22Rv1 (cell line): ENCODE measurements around the gene TRPM3.

Experiments
- H3K27ac ChIP-seq: fragments of 450-650 bp; 2 replicates; pipeline ENCODE4 v1.5.1; 2017
- CTCF ChIP-seq: fragments of 450-650 bp; IDR thresholded peaks from 2 replicates; pipeline ENCODE4 v1.5.1; 2017; ENCODE audit warnings: mild to moderate bottlenecking
- ZFX ChIP-seq: fragments of 450-650 bp; IDR thresholded peaks from 2 replicates; pipeline ENCODE4 v1.6.1; 2017; ENCODE audit warnings: antibody characterized with exemption, borderline replicate concordance

TRPM3 gene

GRCh38 chr9:70805949-70806348 is 315.5 kb downstream of the TRPM3 start:
- H3K27ac ChIP-seq, result no peak overlapping the region
- TF ChIP-seq ZFX (no peak), CTCF (no peak)

GRCh38 chr9:70802758-70803436 is 318.5 kb downstream of the TRPM3 start:
- no peak overlapping the region for H3K27ac ChIP-seq
- no peak for TF ChIP-seq ZFX
- TF ChIP-seq CTCF, result no peak

- TF ChIP-seq CTCF, result no peak
- TF ChIP-seq ZFX, result no peak
- no peak overlapping the region for H3K27ac ChIP-seq
Measured at GRCh38 chr9:70802206-70802605, 319.2 kb downstream of the TRPM3 start.

GRCh38 chr9:70801181-70801829 is 320.1 kb downstream of the TRPM3 start:
- H3K27ac ChIP-seq, result no peak overlapping the region
- no peak for TF ChIP-seq ZFX
- TF ChIP-seq CTCF, result no peak

- TF ChIP-seq ZFX, result no peak
- no peak for TF ChIP-seq CTCF
- H3K27ac ChIP-seq, result no peak overlapping the region
Measured at GRCh38 chr9:70798018-70798417, 323.4 kb downstream of the TRPM3 start.

- TF ChIP-seq CTCF (no peak), ZFX (no peak)
- no peak overlapping the region for H3K27ac ChIP-seq
Measured at GRCh38 chr9:70795841-70796240, 325.6 kb downstream of the TRPM3 start.

GRCh38 chr9:70792796-70793195 is 328.6 kb downstream of the TRPM3 start:
- no peak overlapping the region for H3K27ac ChIP-seq
- TF ChIP-seq ZFX (no peak), CTCF (no peak)
